G401.6 (cell line): ENCODE measurements around the gene WDR93.

Experiments used
- FAIRE-seq: peaks from 2 replicates; lab custom pipeline; 2012; peaks lifted over from hg19 to GRCh38; lab: Jason Lieb, UNC

The WDR93 gene

GRCh38 chr15:89690276-89691218, at the start of gene WDR93, which contains the start of gene PEX11A:
WDR93 (plus strand) TSS chr15:89690811; CDS start chr15:89701747, 10,936 bp downstream.
PEX11A (minus strand) TSS chr15:89690754; CDS start chr15:89690632, 122 bp downstream.
- FAIRE-seq, result peak; percentile 57

- no peak for FAIRE-seq
Measured at GRCh38 chr15:89641053-89641452, 49.6 kb upstream of the WDR93 start.

- FAIRE-seq, result no peak
Measured at GRCh38 chr15:89642106-89642505, 48.5 kb upstream of the WDR93 start.

GRCh38 chr15:89645680-89646079, 44.9 kb upstream of the WDR93 start:
- no peak for FAIRE-seq

GRCh38 chr15:89646416-89647141, 44.0 kb upstream of the WDR93 start:
- no peak for FAIRE-seq

- no peak for FAIRE-seq
Measured at GRCh38 chr15:89647191-89647851, 43.3 kb upstream of the WDR93 start.

GRCh38 chr15:89648106-89649012, 42.3 kb upstream of the WDR93 start:
- no peak for FAIRE-seq

- FAIRE-seq, result no peak
Measured at GRCh38 chr15:89649013-89649625, 41.5 kb upstream of the WDR93 start.

GRCh38 chr15:89649716-89650115, 40.9 kb upstream of the WDR93 start:
- no peak for FAIRE-seq

GRCh38 chr15:89652131-89652530, 38.5 kb upstream of the WDR93 start:
- FAIRE-seq, result no peak

GRCh38 chr15:89652666-89653065, 37.9 kb upstream of the WDR93 start:
- no peak for FAIRE-seq

GRCh38 chr15:89653578-89653977, 37.0 kb upstream of the WDR93 start:
- FAIRE-seq, result no peak

- FAIRE-seq, result no peak
Measured at GRCh38 chr15:89654301-89654761, 36.3 kb upstream of the WDR93 start.

GRCh38 chr15:89654847-89655805, 35.5 kb upstream of the WDR93 start, which contains the start of gene KIF7:
KIF7 (minus strand) TSS chr15:89655467; CDS start chr15:89652930, 2,537 bp downstream.
- FAIRE-seq, result no peak

- no peak for FAIRE-seq
Measured at GRCh38 chr15:89656116-89656815, 34.3 kb upstream of the WDR93 start.

- no peak for FAIRE-seq
Measured at GRCh38 chr15:89657686-89658200, 32.9 kb upstream of the WDR93 start.

- FAIRE-seq, result no peak
Measured at GRCh38 chr15:89659295-89659694, 31.3 kb upstream of the WDR93 start.

- FAIRE-seq, result no peak
Measured at GRCh38 chr15:89660556-89660955, 30.1 kb upstream of the WDR93 start.
